Mesendoderm (in vitro differentiated cells): ENCODE results near the gene AFF1.

Experiments
- DNase-seq: peaks from one replicate; pipeline ENCODE4 v3.0.0; 2013
- H2AK5ac ChIP-seq: 2 replicates; pipeline ENCODE4 v1.6.1; 2013; ENCODE audit warnings: low read length, inconsistent platforms
- H2BK120ac ChIP-seq: 2 replicates; pipeline ENCODE4 v1.6.1; 2013; ENCODE audit warnings: low read depth, mild to moderate bottlenecking, low read length, moderate library complexity, mixed read lengths
- H2BK15ac ChIP-seq: replicated peaks from 2 replicates; pipeline ENCODE4 v1.6.1; 2013; ENCODE audit warnings: low read depth, mild to moderate bottlenecking, moderate library complexity
- H2BK5ac ChIP-seq: 2 replicates; pipeline ENCODE4 v1.6.1; 2013; ENCODE audit warnings: low read length, inconsistent platforms
- H3K18ac ChIP-seq: 2 replicates; pipeline ENCODE4 v1.6.1; 2013; ENCODE audit warnings: mild to moderate bottlenecking, low read length, mixed read lengths
- H3K23ac ChIP-seq: one replicate; pipeline ENCODE4 v1.6.1; 2013; ENCODE audit warnings: low read length
- H3K27ac ChIP-seq: 2 replicates; pipeline ENCODE4 v1.5.1; 2013; ENCODE audit warnings: low read depth, mild to moderate bottlenecking, inconsistent platforms, low read length, moderate library complexity
- H3K27me3 ChIP-seq: 2 replicates; pipeline ENCODE4 v1.6.1; 2013; ENCODE audit warnings: low read length, control low read depth, mild to moderate bottlenecking, inconsistent platforms; ENCODE audit not compliant: insufficient read depth, poor library complexity
- H3K36me3 ChIP-seq: 2 replicates; pipeline ENCODE4 v1.6.1; 2013; ENCODE audit warnings: low read length, inconsistent platforms; ENCODE audit not compliant: control insufficient read depth, insufficient read depth
- H3K4ac ChIP-seq: one replicate; pipeline ENCODE4 v1.6.1; 2013; ENCODE audit warnings: low read depth, mild to moderate bottlenecking, low read length, moderate library complexity
- H3K4me1 ChIP-seq: 2 replicates; pipeline ENCODE4 v1.6.1; 2013; ENCODE audit warnings: low read depth, low read length, inconsistent platforms; ENCODE audit not compliant: control insufficient read depth
- H3K4me2 ChIP-seq: 2 replicates; pipeline ENCODE4 v1.6.1; 2013; ENCODE audit warnings: low read length
- H3K4me3 ChIP-seq: 2 replicates; pipeline ENCODE4 v1.5.1; 2013; ENCODE audit warnings: mild to moderate bottlenecking, low read length
- H3K56ac ChIP-seq: one replicate; pipeline ENCODE4 v1.6.1; 2013; ENCODE audit warnings: low read length
- H3K79me1 ChIP-seq: 2 replicates; pipeline ENCODE4 v1.6.1; 2013; ENCODE audit warnings: low read length, inconsistent platforms
- H3K79me2 ChIP-seq: 2 replicates; pipeline ENCODE4 v1.6.1; 2013; ENCODE audit warnings: mild to moderate bottlenecking, low read length; ENCODE audit not compliant: control insufficient read depth, insufficient read depth
- H3K9ac ChIP-seq: 2 replicates; pipeline ENCODE4 v1.6.1; 2013; ENCODE audit warnings: low read length, inconsistent platforms
- H4K5ac ChIP-seq: one replicate; pipeline ENCODE4 v1.6.1; 2013; ENCODE audit warnings: low read length
- H4K8ac ChIP-seq: one replicate; pipeline ENCODE4 v1.6.1; 2013; ENCODE audit warnings: low read depth, mild to moderate bottlenecking, control low read depth, low read length, moderate library complexity
- WGBS: extraction: QIAGEN DNeasy Blood & Tissue Kit; methylation state at CpG from one replicate; pipeline ENCODE4 v1.1.7; 2013; ENCODE audit warnings: low lambda C conversion rate, missing lambda C conversion rate; ENCODE audit not compliant: insufficient coverage; ENCODE audit errors: extremely low coverage; 5-methylcytosine and 5-hydroxymethylcytosine counted together

AFF1 gene

DNA sequence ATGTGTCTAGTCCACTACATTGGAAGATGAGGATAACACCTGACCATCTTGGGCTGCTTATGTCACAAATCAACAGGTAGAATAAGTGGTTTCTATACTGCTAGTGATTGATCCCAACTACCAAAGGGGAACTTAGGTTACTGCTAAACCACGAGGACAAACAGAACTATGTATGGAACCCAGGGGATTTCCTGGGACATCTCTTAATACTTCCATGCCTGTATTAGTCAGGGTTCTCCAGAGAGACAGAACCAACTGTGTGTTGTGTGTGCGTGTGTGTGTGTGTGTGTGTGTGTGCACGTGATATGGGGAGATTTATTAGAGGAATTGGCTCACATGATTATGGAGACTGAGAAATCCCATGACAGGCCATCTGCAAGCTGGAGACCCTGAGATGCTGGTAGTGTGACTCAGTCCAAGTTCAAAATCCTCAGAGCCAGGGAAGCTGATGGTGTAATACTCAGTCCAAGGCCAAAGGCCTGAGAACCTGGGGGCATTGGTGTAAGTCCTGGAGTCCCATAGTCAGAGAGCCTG, 16.2 kb upstream of the AFF1 start:
- Histone ChIP-seq H3K56ac (no peak overlapping the region), H3K27me3 (no peaks in the 10 kb centered on the region), H3K18ac (no peak overlapping the region), H3K79me2 (no peaks in the 10 kb centered on the region), H3K9ac (no peak overlapping the region), H4K5ac (no peak overlapping the region), H3K4me1 (no peaks in the 10 kb centered on the region), H2BK5ac (no peak overlapping the region), H3K23ac (no peak overlapping the region), H3K4me3 (no peak overlapping the region), H3K27ac (no peak overlapping the region), H2AK5ac (no peak overlapping the region), H3K36me3 (no peaks in the 10 kb centered on the region), H4K8ac (no peak overlapping the region), H3K79me1 (no peaks in the 10 kb centered on the region), H2BK15ac (no peak overlapping the region), H2BK120ac (no peak overlapping the region), H3K4ac (no peak overlapping the region), H3K4me2 (no peak overlapping the region)
- no CpG with 5 or more reads among the region's 3 CpGs for WGBS
- DNase-seq = no peak

DNA sequence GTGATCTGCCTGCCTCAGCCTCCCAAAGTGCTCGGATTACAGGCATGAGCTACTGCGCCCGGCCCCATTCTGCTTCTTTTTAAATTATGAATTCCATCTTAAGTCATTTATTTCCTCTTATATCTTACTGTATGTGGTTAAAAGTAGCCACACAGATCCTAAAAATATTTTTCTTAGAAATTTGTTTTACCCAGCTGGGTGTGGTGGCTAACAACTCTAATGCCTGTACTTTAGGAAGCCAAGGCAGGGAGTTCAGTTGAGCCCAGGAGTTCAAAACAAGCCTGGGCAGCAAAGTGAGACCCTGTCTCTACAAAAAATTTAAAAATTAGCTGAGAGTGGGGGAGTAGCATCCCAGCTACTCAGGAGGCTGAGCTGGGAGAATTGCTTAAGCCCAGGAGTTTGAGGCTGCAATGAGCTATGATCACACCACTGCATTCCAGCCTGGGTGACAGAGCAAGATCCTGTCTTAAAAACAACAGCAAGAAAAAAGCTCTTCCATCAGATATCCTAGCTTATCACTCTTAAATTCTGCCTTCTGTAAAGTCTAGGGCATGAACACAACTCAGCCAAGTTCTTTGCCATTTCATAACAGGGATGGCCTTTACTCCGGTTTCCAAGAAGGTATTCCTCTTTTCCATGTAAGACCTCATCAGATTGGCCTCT, 15.1 kb upstream of the AFF1 start:
- H3K4me2 ChIP-seq = no peak overlapping the region
- no peak overlapping the region for H3K56ac ChIP-seq
- no peaks in the 10 kb centered on the region for H3K27me3 ChIP-seq
- H3K4me3 ChIP-seq = no peak overlapping the region
- H3K23ac ChIP-seq = no peak overlapping the region
- no peaks in the 10 kb centered on the region for H3K79me2 ChIP-seq
- H3K9ac ChIP-seq = no peak overlapping the region
- no peak overlapping the region for H2AK5ac ChIP-seq
- no peak overlapping the region for H3K18ac ChIP-seq
- no peak overlapping the region for H3K4ac ChIP-seq
- H2BK120ac ChIP-seq = no peak overlapping the region
- no peak overlapping the region for H2BK5ac ChIP-seq
- no peak overlapping the region for H4K5ac ChIP-seq
- H2BK15ac ChIP-seq = no peak overlapping the region
- no peak overlapping the region for H4K8ac ChIP-seq
- no peaks in the 10 kb centered on the region for H3K36me3 ChIP-seq
- no peaks in the 10 kb centered on the region for H3K79me1 ChIP-seq
- H3K27ac ChIP-seq = no peak overlapping the region
- no CpG with 5 or more reads among the region's 4 CpGs for WGBS
- DNase-seq = no peak
- no peaks in the 10 kb centered on the region for H3K4me1 ChIP-seq

DNA sequence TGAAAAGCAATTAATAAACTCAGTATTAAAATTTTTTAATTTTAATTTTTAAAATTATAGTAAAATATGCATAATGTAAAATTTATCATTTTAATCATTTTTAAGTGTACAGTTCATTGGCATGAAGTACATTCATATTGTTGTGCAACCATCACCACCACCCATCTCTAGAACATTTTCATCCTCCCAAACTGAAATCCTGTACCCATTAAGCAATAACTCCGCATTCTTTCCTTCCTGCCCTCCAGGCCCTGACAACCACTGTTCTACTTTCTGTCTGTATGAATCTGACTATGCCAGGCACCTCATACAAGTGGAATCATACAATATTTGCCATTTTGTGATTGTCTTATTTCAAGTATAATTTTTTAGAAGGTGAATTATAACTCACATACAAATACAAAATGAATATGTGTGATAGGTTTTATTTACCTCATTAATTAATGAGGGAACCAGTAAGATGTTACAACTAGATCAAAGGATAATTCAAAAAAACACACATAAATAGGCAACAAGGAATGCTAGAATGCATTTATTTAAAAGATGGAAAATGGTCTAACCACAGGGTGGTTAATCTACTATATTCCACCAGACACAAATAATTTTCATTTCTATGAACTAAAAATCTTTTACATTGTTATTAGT, 13.1 kb upstream of the AFF1 start:
- DNase-seq = no peak
- H3K79me1 ChIP-seq = no peaks in the 10 kb centered on the region
- H3K9ac ChIP-seq = no peak overlapping the region
- H4K8ac ChIP-seq = no peak overlapping the region
- no peak overlapping the region for H3K4me2 ChIP-seq
- no peak overlapping the region for H2BK5ac ChIP-seq
- no CpG with 5 or more reads among the region's 1 CpG for WGBS
- no peaks in the 10 kb centered on the region for H3K4me1 ChIP-seq
- no peaks in the 10 kb centered on the region for H3K79me2 ChIP-seq
- H2BK120ac ChIP-seq = no peak overlapping the region
- H4K5ac ChIP-seq = no peak overlapping the region
- no peak overlapping the region for H3K56ac ChIP-seq
- no peak overlapping the region for H3K27ac ChIP-seq
- no peak overlapping the region for H3K4ac ChIP-seq
- no peak overlapping the region for H2BK15ac ChIP-seq
- no peaks in the 10 kb centered on the region for H3K36me3 ChIP-seq
- no peaks in the 10 kb centered on the region for H3K27me3 ChIP-seq
- H3K18ac ChIP-seq = no peak overlapping the region
- H3K4me3 ChIP-seq = no peak overlapping the region
- H3K23ac ChIP-seq = no peak overlapping the region
- H2AK5ac ChIP-seq = no peak overlapping the region

- Histone ChIP-seq H2BK15ac (no peak overlapping the region), H2BK5ac (no peak overlapping the region), H3K4me3 (no peak overlapping the region), H3K4me1 (no peaks in the 10 kb centered on the region), H3K4ac (no peak overlapping the region), H2AK5ac (no peak overlapping the region), H3K27me3 (no peaks in the 10 kb centered on the region), H4K5ac (no peak overlapping the region), H3K23ac (no peak overlapping the region), H2BK120ac (no peak overlapping the region), H3K27ac (no peak overlapping the region), H3K9ac (no peak overlapping the region), H3K79me1 (no peaks in the 10 kb centered on the region), H3K4me2 (no peak overlapping the region), H3K36me3 (no peaks in the 10 kb centered on the region), H3K56ac (no peak overlapping the region), H4K8ac (no peak overlapping the region), H3K18ac (no peak overlapping the region), H3K79me2 (no peaks in the 10 kb centered on the region)
- DNase-seq = peak; percentile 76
- no CpG with 5 or more reads among the region's 2 CpGs for WGBS
These were observed 10.0 kb upstream of the AFF1 start for GRCh38 chr4:86924811-86925210.

DNA sequence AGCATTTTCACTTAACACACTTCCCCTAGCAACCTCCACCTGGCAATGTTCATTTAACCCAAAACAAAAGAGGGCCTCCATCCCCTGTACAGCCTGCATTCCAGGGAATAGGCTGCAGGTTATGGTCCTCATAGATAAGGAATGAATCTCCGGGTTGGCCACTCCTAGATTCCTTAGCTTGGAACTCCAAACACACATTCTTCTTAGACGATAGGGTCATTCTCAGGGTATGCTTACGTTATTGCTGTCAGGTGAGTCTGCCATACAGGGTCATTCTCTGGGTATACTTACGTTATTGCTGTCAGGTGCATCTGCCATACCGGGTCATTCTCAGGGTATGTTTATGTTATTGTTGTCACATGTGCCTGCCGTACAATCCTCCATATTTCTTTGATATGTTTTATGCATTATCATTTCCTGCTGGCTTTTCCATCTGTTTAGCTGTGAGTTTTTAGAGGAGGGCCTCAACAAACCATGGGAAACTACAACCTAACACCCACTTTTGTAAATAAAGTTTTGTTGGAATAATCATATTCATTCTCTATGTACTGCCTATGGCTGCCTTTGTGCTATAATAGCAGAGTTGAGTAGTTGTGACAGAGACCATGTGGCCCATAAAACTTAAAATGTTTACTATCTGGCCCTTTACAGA, 8.2 kb upstream of the AFF1 start:
- Histone ChIP-seq H2BK5ac (no peak overlapping the region), H3K4me2 (no peak overlapping the region), H3K9ac (no peak overlapping the region), H2AK5ac (no peak overlapping the region), H2BK15ac (no peak overlapping the region), H2BK120ac (no peak overlapping the region), H3K36me3 (no peaks in the 10 kb centered on the region), H3K27ac (no peak overlapping the region), H3K18ac (no peak overlapping the region), H3K4me1 (no peaks in the 10 kb centered on the region), H3K4me3 (no peak overlapping the region), H3K23ac (no peak overlapping the region), H4K8ac (no peak overlapping the region), H3K27me3 (no peaks in the 10 kb centered on the region), H3K79me2 (no peaks in the 10 kb centered on the region), H3K56ac (no peak overlapping the region), H3K4ac (no peak overlapping the region), H3K79me1 (no peaks in the 10 kb centered on the region), H4K5ac (no peak overlapping the region)
- peak; percentile 65 for DNase-seq
- WGBS = no CpG with 5 or more reads among the region's 6 CpGs
